GM23338 (cell line): ENCODE measurements around the gene ACY1.
A peak's percentile ranks its signal among the peaks of the same experiment; 100 is the strongest.

Source experiments
- CREB1 ChIP-seq: fragments of 250-450 bp; sonication (Bioruptor Pico); IDR thresholded peaks from 2 replicates; pipeline ENCODE4 v1.5.0; 2020; ENCODE audit warnings: low read depth, mild to moderate bottlenecking, moderate library complexity
- EZH2 ChIP-seq: fragments of 200-600 bp; sonication (generic); IDR thresholded peaks from one replicate; pipeline ENCODE4 v1.8.0; 2017; ENCODE audit warnings: antibody characterized with exemption, mild to moderate bottlenecking, low read depth; ENCODE audit not compliant: unreplicated experiment
- EZH2phosphoT487 ChIP-seq: fragments of 200-600 bp; sonication (generic); IDR thresholded peaks from one replicate; pipeline ENCODE4 v1.8.1; 2018; ENCODE audit warnings: antibody characterized with exemption; ENCODE audit not compliant: unreplicated experiment
- JUNB ChIP-seq: IDR thresholded peaks from one replicate; pipeline ENCODE4 v1.6.1; 2016; ENCODE audit warnings: antibody characterized with exemption; ENCODE audit not compliant: unreplicated experiment
- POLR2AphosphoS5 ChIP-seq: IDR thresholded peaks from 2 replicates; pipeline ENCODE4 v1.6.1; 2016; ENCODE audit warnings: antibody characterized with exemption, low read depth
- ZNF331 ChIP-seq: fragments of 250-450 bp; sonication (Bioruptor Pico); IDR thresholded peaks from 2 replicates; pipeline ENCODE4 v1.5.0; 2020; ENCODE audit warnings: low read depth, mild to moderate bottlenecking, moderate library complexity
- TF ChIP-seq, protein P1 (sequence below), 2 experiments: fragments of 200-600 bp in 1 of 2; sonication (generic) in 1 of 2; conservative IDR thresholded peaks; 2 replicates each; pipeline versions ENCODE4 v1.5.1 to v1.6.1; 2016 to 2017; ENCODE audit warnings: antibody characterized with exemption in 2 of 2, low read depth in 2 of 2, mild to moderate bottlenecking in 2 of 2, moderate library complexity in 1 of 2

DNA sequence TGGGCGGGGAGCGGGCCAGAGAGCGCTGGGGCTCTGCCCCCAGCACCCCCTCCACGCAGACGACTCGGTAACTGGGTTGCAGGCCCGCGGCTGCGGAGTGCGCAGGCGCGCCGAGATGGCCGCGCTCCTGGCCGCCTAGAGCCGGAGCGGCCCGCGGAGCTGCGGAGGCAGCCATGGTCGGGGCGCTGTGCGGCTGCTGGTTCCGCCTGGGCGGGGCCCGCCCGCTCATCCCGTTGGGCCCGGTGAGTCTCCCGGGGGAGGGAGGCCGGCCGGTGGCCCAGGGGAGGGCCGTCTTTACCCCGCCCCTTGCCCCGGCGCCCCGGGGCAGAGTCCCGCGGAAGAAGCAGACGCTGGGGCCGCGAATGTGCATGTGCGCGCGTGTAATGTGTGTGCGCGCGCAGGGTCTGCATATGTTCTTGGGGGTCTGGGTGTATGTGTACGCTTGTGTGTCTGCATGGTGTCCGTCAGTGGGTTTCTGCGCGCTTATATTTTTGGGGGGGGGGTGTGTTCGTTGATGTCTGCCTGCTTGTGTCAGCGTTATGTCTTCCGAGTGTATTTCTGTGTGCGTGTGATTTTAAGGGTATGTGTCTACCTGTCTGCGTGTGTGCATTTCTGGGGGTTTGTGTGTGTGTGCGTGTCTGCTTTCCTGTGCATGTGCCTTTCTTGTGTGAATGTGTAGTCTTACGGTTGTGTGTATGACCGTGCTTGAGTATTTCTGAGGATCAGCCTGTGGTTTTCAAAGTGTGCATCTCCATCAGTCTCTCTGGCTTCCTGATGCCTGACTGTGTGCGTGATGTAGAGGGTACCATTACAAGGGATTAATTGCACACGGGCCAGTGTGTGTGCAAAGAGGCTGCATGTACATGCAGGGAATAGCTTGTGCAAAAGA, 8.1 kb upstream of the ACY1 start, which contains the start of gene ABHD14A:
- TF ChIP-seq, protein P1, sequence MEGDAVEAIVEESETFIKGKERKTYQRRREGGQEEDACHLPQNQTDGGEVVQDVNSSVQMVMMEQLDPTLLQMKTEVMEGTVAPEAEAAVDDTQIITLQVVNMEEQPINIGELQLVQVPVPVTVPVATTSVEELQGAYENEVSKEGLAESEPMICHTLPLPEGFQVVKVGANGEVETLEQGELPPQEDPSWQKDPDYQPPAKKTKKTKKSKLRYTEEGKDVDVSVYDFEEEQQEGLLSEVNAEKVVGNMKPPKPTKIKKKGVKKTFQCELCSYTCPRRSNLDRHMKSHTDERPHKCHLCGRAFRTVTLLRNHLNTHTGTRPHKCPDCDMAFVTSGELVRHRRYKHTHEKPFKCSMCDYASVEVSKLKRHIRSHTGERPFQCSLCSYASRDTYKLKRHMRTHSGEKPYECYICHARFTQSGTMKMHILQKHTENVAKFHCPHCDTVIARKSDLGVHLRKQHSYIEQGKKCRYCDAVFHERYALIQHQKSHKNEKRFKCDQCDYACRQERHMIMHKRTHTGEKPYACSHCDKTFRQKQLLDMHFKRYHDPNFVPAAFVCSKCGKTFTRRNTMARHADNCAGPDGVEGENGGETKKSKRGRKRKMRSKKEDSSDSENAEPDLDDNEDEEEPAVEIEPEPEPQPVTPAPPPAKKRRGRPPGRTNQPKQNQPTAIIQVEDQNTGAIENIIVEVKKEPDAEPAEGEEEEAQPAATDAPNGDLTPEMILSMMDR (conservative IDR thresholded peaks at IDR 0.05; ENCODE audit: low read depth in 2 of 2): no peak
- TF ChIP-seq POLR2AphosphoS5: peak; percentile 58
- no peak for TF ChIP-seq JUNB
- no peak; the same call in 1 of the 2 replicates for TF ChIP-seq CREB1 (CRISPR knock-in tag)
- TF ChIP-seq EZH2phosphoT487: no peak
- no peak for TF ChIP-seq EZH2
- TF ChIP-seq ZNF331 (CRISPR knock-in tag): no peak
